Neural cell (in vitro differentiated cells): ENCODE results near the gene ONECUT2.

Experiments
- CTCF ChIP-seq: fragments of 450-650 bp; IDR thresholded peaks from 2 replicates; pipeline ENCODE4 v1.5.1; 2014; ENCODE audit warnings: antibody characterized with exemption, mild to moderate bottlenecking, moderate library complexity; ENCODE audit not compliant: poor library complexity, severe bottlenecking
- EZH2 ChIP-seq: fragments of 200-600, 300-800 bp; shearing (Covaris generic), sonication (generic); IDR thresholded peaks from 2 replicates; pipeline ENCODE4 v1.6.1; 2014; ENCODE audit warnings: antibody characterized with exemption, low read length, borderline replicate concordance, mild to moderate bottlenecking; ENCODE audit not compliant: insufficient read depth, poor library complexity, severe bottlenecking
- RAD21 ChIP-seq: fragments of 450-650 bp; conservative IDR thresholded peaks from 2 replicates; pipeline ENCODE4 v1.6.1; 2014; ENCODE audit warnings: antibody characterized with exemption, mild to moderate bottlenecking, moderate library complexity

- TF ChIP-seq CTCF (no peak), EZH2 (no peak), RAD21 (no peak)
These were observed 4.8 kb downstream of the ONECUT2 start for GRCh38 chr18:57439985-57440330.
